Lower lobe of right lung (tissue), 2 donors: ENCODE results near the gene CPA2. TPM values are rescaled to one million over a fixed set of nuclear protein-coding genes. Genes with fewer than 3 reads are reported as not detected.

Source experiments
- ATAC-seq, 2 donors: fragments of 200-7000 bp; cut with Tn5 transposase; one replicate each; pipeline ENCODE4 v1.9.1; 2020 to 2022; ENCODE audit warnings: mild to moderate bottlenecking in 2 of 2, moderate library complexity in 2 of 2
- DNase-seq: peaks from one replicate; pipeline ENCODE4 v3.0.0-alpha.2; 2020
- H3K27ac ChIP-seq: fragments of 200-600 bp; one replicate; pipeline ENCODE4 v1.8.0; 2022
- H3K27me3 ChIP-seq: fragments of 200-600 bp; one replicate; pipeline ENCODE4 v1.8.0; 2022; ENCODE audit warnings: low read depth
- H3K36me3 ChIP-seq: fragments of 200-600 bp; one replicate; pipeline ENCODE4 v1.8.0; 2022; ENCODE audit warnings: mild to moderate bottlenecking
- H3K4me1 ChIP-seq: fragments of 200-600 bp; one replicate; pipeline ENCODE4 v1.8.0; 2022
- H3K4me3 ChIP-seq: fragments of 200-600 bp; one replicate; pipeline ENCODE4 v1.8.0; 2022; ENCODE audit warnings: mild to moderate bottlenecking
- H3K9me3 ChIP-seq: fragments of 200-600 bp; one replicate; pipeline ENCODE4 v1.8.0; 2022
- CTCF ChIP-seq: fragments of 200-600 bp; IDR thresholded peaks from one replicate; pipeline ENCODE4 v1.8.0; 2022; ENCODE audit warnings: antibody characterized with exemption, mild to moderate bottlenecking
- intact Hi-C: fragments of 100-400 bp; cut with DNase I; formaldehyde crosslinking; loops from one replicate; pipeline ENCODE4 v1.11.0; 2022
- long read RNA-seq: library from polyadenylated mRNA; unstranded; transcript quantifications from one replicate; pipeline ENCODE4 v2.0.0, GENCODE V29; 2021
- total RNA-seq: library from RNA; stranded (reverse); fragmentation: NEBNext Ultra II Directional; extraction: Animal tissue kit (Norgen Biotek cat#: 25700); gene quantifications from one replicate; pipeline ENCODE4 v1.2.1, GENCODE V29; 2021
- donor health status: DM: no; HTN: yes; CAD: no; lungs with severe emphysema.

Gene CPA2
- total RNA-seq = not detected
- long read RNA-seq = 0 reads

DNA sequence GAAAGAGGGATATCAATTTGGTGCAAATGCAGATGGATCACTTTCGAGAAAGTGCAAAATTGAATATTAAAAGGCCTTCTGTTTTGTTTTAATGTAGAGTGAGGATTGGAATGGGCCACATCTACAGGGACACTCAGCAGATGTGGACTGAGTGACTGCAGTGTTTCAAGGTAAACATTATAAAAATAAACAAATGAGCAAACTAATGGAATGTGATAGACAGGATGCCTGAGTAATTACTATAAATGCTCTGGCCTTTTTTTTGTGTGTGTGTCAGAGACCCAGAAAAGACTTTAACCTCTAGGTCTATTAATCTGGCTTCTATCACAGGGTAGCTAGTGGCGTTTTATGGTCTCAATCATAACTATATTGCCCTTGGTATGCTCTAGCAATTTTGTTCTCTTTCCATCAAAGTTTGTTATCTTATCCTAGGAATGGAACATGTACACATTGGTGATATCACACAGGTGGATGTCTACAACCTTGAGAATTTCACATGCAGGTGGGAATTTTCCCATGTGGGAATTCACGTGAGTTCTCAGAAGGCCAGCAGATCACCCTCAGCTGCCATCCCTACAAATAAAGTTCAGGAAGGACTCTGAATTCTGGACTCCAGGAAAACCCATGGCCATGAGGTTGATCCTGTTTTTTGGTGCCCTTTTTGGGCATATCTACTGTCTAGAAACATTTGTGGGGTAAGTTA, at the start of gene CPA2:
Gene CPA2 (plus strand): TSS at position 606 of the 703 bp plus-strand sequence. CDS start 19 bp downstream, at position 625.
- ATAC-seq (no peak), DNase-seq (no peak)
- Histone ChIP-seq H3K4me1 (no peaks in the 10 kb centered on the region), H3K27ac (no peak within 1 kb of the TSS), H3K27me3 (peaks cover 4% of the 10 kb centered on the region), H3K36me3 (no peaks in the 10 kb centered on the region), H3K9me3 (no peaks in the 10 kb centered on the region), H3K4me3 (no peak within 1 kb of the TSS)
- intact Hi-C loops = no loop called here
- TF ChIP-seq CTCF = no peak

GRCh38 chr7:130218806-130219620, 47.6 kb upstream of the CPA2 start:
- H3K27me3 ChIP-seq = no peaks in the 10 kb centered on the region
- TF ChIP-seq CTCF = no peak
- no peaks in the 10 kb centered on the region for H3K9me3 ChIP-seq
- no peaks in the 10 kb centered on the region for H3K4me1 ChIP-seq
- no peak for DNase-seq
- intact Hi-C loops = no loop called here
- no peak for ATAC-seq
- H3K4me3 ChIP-seq = no peak overlapping the region
- H3K36me3 ChIP-seq = no peaks in the 10 kb centered on the region
- no peak overlapping the region for H3K27ac ChIP-seq

- Histone ChIP-seq H3K4me1 (no peaks in the 10 kb centered on the region), H3K4me3 (no peak overlapping the region), H3K36me3 (no peaks in the 10 kb centered on the region), H3K27ac (no peak overlapping the region), H3K9me3 (no peaks in the 10 kb centered on the region), H3K27me3 (no peaks in the 10 kb centered on the region)
- no peak for TF ChIP-seq CTCF
- DNase-seq = no peak
- no peak for ATAC-seq
- intact Hi-C loops = no loop called here
These were observed 46.8 kb upstream of the CPA2 start for GRCh38 chr7:130219871-130220270.

DNA sequence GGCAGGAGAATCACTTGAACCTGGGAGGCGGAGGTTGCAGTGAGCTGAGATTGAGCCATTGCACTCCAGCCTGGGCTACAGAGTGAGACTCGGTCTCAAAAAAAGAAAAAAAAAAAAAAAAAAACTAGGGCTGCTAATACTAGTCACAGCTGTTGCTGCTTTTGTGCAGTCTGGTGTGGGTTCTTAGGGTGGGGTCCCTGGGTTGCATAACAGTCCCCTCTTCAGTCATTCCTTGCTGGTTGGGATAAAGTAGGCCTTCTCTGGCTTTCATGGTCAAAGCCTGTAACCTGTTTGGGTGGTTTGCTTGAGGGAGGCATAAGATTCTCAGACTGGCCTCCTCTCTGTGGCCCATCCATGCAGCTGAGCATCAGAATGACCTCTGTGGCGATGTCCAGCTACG, 44.9 kb upstream of the CPA2 start:
- no peak for ATAC-seq
- no peak overlapping the region for H3K4me3 ChIP-seq
- no peaks in the 10 kb centered on the region for H3K36me3 ChIP-seq
- no peak for DNase-seq
- no peaks in the 10 kb centered on the region for H3K9me3 ChIP-seq
- H3K4me1 ChIP-seq = no peaks in the 10 kb centered on the region
- no peak overlapping the region for H3K27ac ChIP-seq
- H3K27me3 ChIP-seq = no peaks in the 10 kb centered on the region
- intact Hi-C loops = no loop called here
- TF ChIP-seq CTCF = no peak

- Histone ChIP-seq H3K4me3 (no peak overlapping the region), H3K9me3 (no peaks in the 10 kb centered on the region), H3K4me1 (no peaks in the 10 kb centered on the region), H3K27ac (no peak overlapping the region), H3K27me3 (no peaks in the 10 kb centered on the region), H3K36me3 (no peaks in the 10 kb centered on the region)
- DNase-seq (no peak), ATAC-seq (no peak)
- intact Hi-C loops = no loop called here
- no peak for TF ChIP-seq CTCF
These were observed 43.0 kb upstream of the CPA2 start for GRCh38 chr7:130223646-130224045.
